Breast epithelium (tissue), 4 donors: ENCODE results near the gene ARHGAP44. TPM values are rescaled to one million over a fixed set of nuclear protein-coding genes. Genes with fewer than 3 reads are reported as not detected.
"Not testable (repeated sequence)": the region's sequence is repeated elsewhere in the genome, so short reads cannot be mapped to it uniquely, and the experiment has no call there.

Experiments used
- DNase-seq, 2 donors: peaks; one replicate each; pipeline ENCODE4 v3.0.0-alpha.2; 2019; ENCODE audit warnings: low spot score in 2 of 2
- H3K27ac ChIP-seq, 2 donors: fragments of 200-600 bp; sonication (generic) in 1 of 2; one replicate each; pipeline ENCODE4 v1.5.1; 2016 to 2019; ENCODE audit warnings: mild to moderate bottlenecking in 1 of 2
- H3K27me3 ChIP-seq, 2 donors: fragments of 200-600 bp; sonication (generic) in 1 of 2; one replicate each; pipeline versions ENCODE4 v1.5.1 to v1.6.0; 2017 to 2019; ENCODE audit warnings: control low read depth in 1 of 2, mild to moderate bottlenecking in 1 of 2
- H3K36me3 ChIP-seq: fragments of 200-600 bp; one replicate; pipeline ENCODE4 v1.5.1; 2019
- H3K4me1 ChIP-seq, 2 donors: fragments of 200-600 bp; sonication (generic); one replicate each; pipeline ENCODE4 v1.5.1; 2016 to 2019; ENCODE audit warnings: control low read depth in 1 of 2
- H3K4me3 ChIP-seq, 3 donors: fragments of 200-600 bp; sonication (generic); 1 replicate in 2 of 3; 2 replicates in 1 of 3; pipeline ENCODE4 v1.5.1; 2016 to 2019; ENCODE audit warnings: mild to moderate bottlenecking in 3 of 3, moderate library complexity in 2 of 3
- H3K9me3 ChIP-seq, 2 donors: fragments of 200-600 bp; sonication (generic) in 1 of 2; one replicate each; pipeline ENCODE4 v1.5.1; 2016 to 2019; ENCODE audit warnings: control low read depth in 1 of 2
- CTCF ChIP-seq, 3 donors: fragments of 450-650 bp; IDR thresholded peaks; one replicate each; pipeline ENCODE4 v1.5.1; 2016 to 2017; ENCODE audit warnings: antibody characterized with exemption in 3 of 3, mild to moderate bottlenecking in 3 of 3, moderate library complexity in 3 of 3
- POLR2A ChIP-seq: fragments of 450-650 bp; IDR thresholded peaks from one replicate; pipeline ENCODE4 v1.6.1; 2016; ENCODE audit warnings: antibody characterized with exemption, mild to moderate bottlenecking, moderate library complexity
- POLR2AphosphoS5 ChIP-seq, 3 donors: sonication (generic); formaldehyde crosslinking; IDR thresholded peaks; one replicate each; pipeline ENCODE4 v1.6.1; 2017; ENCODE audit warnings: antibody characterized with exemption in 3 of 3
- intact Hi-C: fragments of 100-400 bp; cut with DNase I; formaldehyde crosslinking; loops from one replicate; pipeline ENCODE4 v1.15.1; 2023; ENCODE audit warnings: low total_unique reads
- total RNA-seq, 3 donors: library from RNA; depleted of rRNA; stranded (reverse); fragments of >200 nt; gene quantifications; one replicate each; pipeline ENCODE4 v1.1.0, GENCODE V29; 2016

ARHGAP44 gene
- total RNA-seq, 3 donors from 2014 or later, result 2.4 to 13.0 (median 4.9) TPM

DNA sequence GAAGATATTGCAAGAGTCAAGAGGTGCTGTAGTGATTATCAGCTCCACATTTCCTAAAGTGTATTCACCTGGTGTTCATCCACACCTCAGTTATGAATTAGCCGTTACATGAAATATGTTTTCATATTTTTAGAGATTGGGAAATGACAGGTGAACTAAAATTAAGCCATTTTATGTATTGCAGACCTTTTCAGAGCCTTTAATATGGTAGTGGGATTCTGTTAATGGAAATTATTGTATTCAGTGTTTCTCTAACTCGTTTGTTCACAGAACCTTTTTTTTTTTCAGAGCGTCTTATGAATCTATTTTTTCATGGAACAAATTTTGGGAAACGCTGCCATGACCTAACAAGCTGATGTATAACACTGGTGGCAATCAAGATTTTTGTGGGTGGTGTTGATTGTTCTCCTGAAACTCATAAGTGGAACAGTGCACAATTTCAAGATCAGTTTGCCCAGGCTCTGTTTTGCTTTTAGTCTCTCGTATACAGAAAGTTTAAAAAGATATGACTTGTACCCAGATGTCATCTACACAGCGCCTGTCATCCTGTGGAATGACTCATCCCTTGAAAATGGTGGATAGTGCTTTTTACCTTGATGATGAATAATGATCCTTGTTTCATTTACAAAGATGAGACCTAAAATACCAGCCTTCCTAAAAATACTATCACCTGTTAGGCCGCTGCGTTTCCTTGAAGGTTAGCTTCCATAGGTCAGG, 88.8 kb downstream of the ARHGAP44 start:
- H3K4me1 ChIP-seq, result no peaks in the 10 kb centered on the region
- TF ChIP-seq CTCF (IDR thresholded peaks at IDR 0.05), result no peak
- no peak for TF ChIP-seq POLR2A
- no peak for TF ChIP-seq POLR2AphosphoS5 (IDR thresholded peaks at IDR 0.05)
- intact Hi-C loops, result no loop called here

GRCh38 chr17:12879096-12879495, 89.8 kb downstream of the ARHGAP44 start:
- H3K27ac ChIP-seq, H3K4me3 ChIP-seq, H3K4me1 ChIP-seq, H3K36me3 ChIP-seq, intact Hi-C loops, H3K9me3 ChIP-seq, H3K27me3 ChIP-seq, DNase-seq: not testable (repeated sequence)

More for the DNA sequence above, 88.8 kb downstream of the ARHGAP44 start:
- no peaks in the 10 kb centered on the region for H3K36me3 ChIP-seq
- no peak overlapping the region for H3K27ac ChIP-seq
- no peak overlapping the region for H3K4me3 ChIP-seq
- H3K27me3 ChIP-seq, result no peaks in the 10 kb centered on the region
- H3K9me3 ChIP-seq, result no peaks in the 10 kb centered on the region
- no peak for DNase-seq

GRCh38 chr17:12883472-12883871, 94.2 kb downstream of the ARHGAP44 start:
- Histone ChIP-seq H3K36me3 (no peaks in the 10 kb centered on the region), H3K9me3 (no peaks in the 10 kb centered on the region), H3K27ac (no peak overlapping the region), H3K4me3 (no peak overlapping the region), H3K27me3 (no peaks in the 10 kb centered on the region), H3K4me1 (no peaks in the 10 kb centered on the region)
- intact Hi-C loops, result no loop called here
- no peak for DNase-seq
- TF ChIP-seq POLR2AphosphoS5 (IDR thresholded peaks at IDR 0.05) (no peak), CTCF (IDR thresholded peaks at IDR 0.05) (no peak), POLR2A (no peak)

- intact Hi-C loops, result no loop called here
- no peaks in the 10 kb centered on the region for H3K9me3 ChIP-seq
- H3K4me1 ChIP-seq, result no peaks in the 10 kb centered on the region
- no peaks in the 10 kb centered on the region for H3K27me3 ChIP-seq
- no peak overlapping the region for H3K4me3 ChIP-seq
- no peaks in the 10 kb centered on the region for H3K36me3 ChIP-seq
- H3K27ac ChIP-seq, result no peak overlapping the region
- no peak for TF ChIP-seq CTCF (IDR thresholded peaks at IDR 0.05)
- TF ChIP-seq POLR2A, result no peak
- no peak for TF ChIP-seq POLR2AphosphoS5 (IDR thresholded peaks at IDR 0.05)
- no peak for DNase-seq
These were observed 97.8 kb downstream of the ARHGAP44 start for GRCh38 chr17:12887088-12887487.

- no peaks in the 10 kb centered on the region for H3K9me3 ChIP-seq
- TF ChIP-seq POLR2A, result no peak
- no peak for TF ChIP-seq POLR2AphosphoS5 (IDR thresholded peaks at IDR 0.05)
- TF ChIP-seq CTCF (IDR thresholded peaks at IDR 0.05), result no peak
- no peak for DNase-seq
- H3K4me1 ChIP-seq, result no peaks in the 10 kb centered on the region
- intact Hi-C loops, result no loop called here
- no peak overlapping the region for H3K27ac ChIP-seq
- H3K36me3 ChIP-seq, result no peaks in the 10 kb centered on the region
- no peaks in the 10 kb centered on the region for H3K27me3 ChIP-seq
- no peak overlapping the region for H3K4me3 ChIP-seq
These were observed 107.0 kb downstream of the ARHGAP44 start for GRCh38 chr17:12896180-12896785.
